HEK293T (cell line): ENCODE results near the gene ARHGEF6.

Source experiments
- CTCF ChIA-PET: fragments of 350-600 bp; formaldehyde crosslinking; extraction: SDS; loops from one replicate; lab custom pipeline; 2021; ENCODE audit warnings: antibody characterized with exemption, inconsistent platforms; lab: Yijun Ruan, JAX
- POLR2A ChIA-PET: fragments of 350-600 bp; formaldehyde crosslinking; extraction: SDS; loops from one replicate; lab custom pipeline; 2020; ENCODE audit warnings: antibody characterized with exemption, inconsistent platforms; lab: Yijun Ruan, JAX
- DNase-seq: peaks from one replicate; pipeline ENCODE4 v3.0.0; 2012; ENCODE audit warnings: mixed read lengths; ENCODE audit errors: extremely low spot score
- ARNT ChIP-seq: fragments of 450-650 bp; IDR thresholded peaks from 2 replicates; pipeline ENCODE4 v1.6.1; 2017; ENCODE audit warnings: mild to moderate bottlenecking
- BHLHE40 ChIP-seq: fragments of 450-650 bp; IDR thresholded peaks from 2 replicates; pipeline ENCODE4 v1.6.1; 2016; ENCODE audit warnings: mild to moderate bottlenecking, moderate library complexity, borderline replicate concordance
- CTBP1 ChIP-seq: fragments of 450-650 bp; IDR thresholded peaks from 2 replicates; pipeline ENCODE4 v1.6.1; 2016; ENCODE audit warnings: borderline replicate concordance
- ELF4 ChIP-seq: fragments of 450-650 bp; IDR thresholded peaks from 2 replicates; pipeline ENCODE4 v1.6.1; 2017; ENCODE audit warnings: antibody characterized with exemption
- FOXA1 ChIP-seq: fragments of 450-650 bp; IDR thresholded peaks from 2 replicates; pipeline ENCODE4 v1.6.1; 2016; ENCODE audit warnings: mild to moderate bottlenecking
- FOXK2 ChIP-seq: fragments of 450-650 bp; IDR thresholded peaks from 2 replicates; pipeline ENCODE4 v1.6.1; 2016; ENCODE audit warnings: mild to moderate bottlenecking
- FOXM1 ChIP-seq: fragments of 450-650 bp; IDR thresholded peaks from 2 replicates; pipeline ENCODE4 v1.6.1; 2017; ENCODE audit warnings: mild to moderate bottlenecking, borderline replicate concordance
- HDGF ChIP-seq: fragments of 450-650 bp; IDR thresholded peaks from 2 replicates; pipeline ENCODE4 v1.6.1; 2017; ENCODE audit warnings: antibody characterized with exemption, borderline replicate concordance
- L3MBTL2 ChIP-seq: fragments of 450-650 bp; conservative IDR thresholded peaks from 2 replicates; pipeline ENCODE4 v1.6.1; 2016; ENCODE audit warnings: mild to moderate bottlenecking
- LEF1 ChIP-seq: fragments of 450-650 bp; IDR thresholded peaks from 2 replicates; pipeline ENCODE4 v1.6.1; 2017; ENCODE audit warnings: mild to moderate bottlenecking, borderline replicate concordance
- NFRKB ChIP-seq: fragments of 450-650 bp; IDR thresholded peaks from 2 replicates; pipeline ENCODE4 v1.6.1; 2016; ENCODE audit warnings: mild to moderate bottlenecking, moderate library complexity
- PKNOX1 ChIP-seq: fragments of 450-650 bp; IDR thresholded peaks from 2 replicates; pipeline ENCODE4 v1.6.1; 2016
- SP1 ChIP-seq: fragments of 450-650 bp; IDR thresholded peaks from 2 replicates; pipeline ENCODE4 v1.6.1; 2017
- SUZ12 ChIP-seq: fragments of 450-650 bp; IDR thresholded peaks from 2 replicates; pipeline ENCODE4 v1.6.1; 2016; ENCODE audit warnings: mild to moderate bottlenecking
- TARDBP ChIP-seq: fragments of 450-650 bp; IDR thresholded peaks from 2 replicates; pipeline ENCODE4 v1.6.1; 2016
- ZNF384 ChIP-seq: fragments of 450-650 bp; IDR thresholded peaks from 2 replicates; pipeline ENCODE4 v1.6.1; 2016

ARHGEF6 gene

DNA sequence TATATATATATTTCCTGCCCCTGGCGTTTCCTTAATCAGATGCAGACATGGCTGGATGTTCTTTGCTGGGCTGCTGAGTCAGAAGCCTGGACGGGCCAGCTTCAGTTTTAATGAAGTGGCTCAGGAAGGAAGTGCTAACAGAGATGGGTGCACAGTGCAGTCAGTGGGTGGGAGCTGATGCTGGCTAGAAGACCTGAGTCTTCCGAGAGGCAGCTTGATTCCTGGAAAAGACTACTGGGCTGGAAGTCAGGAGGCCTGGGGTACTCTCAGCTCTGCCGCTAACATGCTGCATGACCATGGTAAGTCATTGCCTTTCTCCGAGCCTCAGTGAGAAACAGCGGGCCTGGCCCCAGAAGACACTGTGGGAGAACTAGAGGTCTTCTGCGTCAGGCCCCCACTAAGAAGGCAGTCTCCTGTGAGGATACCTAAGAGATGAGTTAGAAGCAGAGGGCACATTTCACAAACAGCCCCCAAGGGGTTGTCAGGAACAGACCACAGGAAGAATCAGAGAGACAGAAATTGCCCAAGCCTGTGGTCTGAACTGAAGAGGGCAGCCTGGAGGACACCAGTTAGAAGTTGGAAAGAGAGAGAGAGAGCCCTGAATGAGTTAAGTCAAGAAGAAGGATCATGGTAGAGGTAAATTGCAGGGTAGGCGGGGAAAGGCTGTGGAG lies 141.1 kb downstream of the ARHGEF6 start:
- DNase-seq = no peak
- CTCF ChIA-PET = no interaction called here

GRCh38 chrX:136636121-136636520 lies 144.6 kb downstream of the ARHGEF6 start:
- no peak for DNase-seq
- POLR2A ChIA-PET = no interaction called here
- TF ChIP-seq SUZ12 (no peak), LEF1 (no peak), FOXM1 (no peak), FOXA1 (no peak), NFRKB (no peak), TARDBP (no peak)
- CTCF ChIA-PET = no interaction called here

More for the DNA sequence above, 141.1 kb downstream of the ARHGEF6 start:
- no peak for TF ChIP-seq ZNF384
- TF ChIP-seq LEF1 = no peak
- no peak for TF ChIP-seq L3MBTL2
- TF ChIP-seq FOXK2 = no peak
- TF ChIP-seq NFRKB = no peak
- TF ChIP-seq PKNOX1 = no peak
- no peak for TF ChIP-seq SUZ12
- no peak for TF ChIP-seq ARNT
- no peak for TF ChIP-seq CTBP1
- POLR2A ChIA-PET = no interaction called here

DNA sequence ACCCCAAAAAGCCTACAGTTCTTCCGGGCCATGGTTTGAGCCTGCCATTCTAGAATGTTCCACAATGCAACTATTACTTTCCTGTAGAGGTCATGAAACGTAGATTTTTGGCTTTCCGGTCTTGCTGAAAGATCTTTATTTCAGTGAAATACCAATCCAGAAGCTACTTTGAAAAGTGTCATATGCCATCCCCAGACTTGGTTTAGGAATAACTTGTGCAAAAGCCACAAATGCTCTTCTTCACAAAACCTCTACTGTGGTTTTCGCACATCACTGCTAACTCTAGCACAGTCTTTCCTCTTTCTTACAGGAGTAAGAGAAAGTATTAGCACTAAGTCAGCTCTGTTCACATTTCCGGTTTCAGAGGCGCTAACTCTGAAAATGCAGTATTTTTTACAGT lies 145.5 kb downstream of the ARHGEF6 start:
- CTCF ChIA-PET = no interaction called here
- no peak for TF ChIP-seq CTBP1
- no peak for TF ChIP-seq SUZ12
- TF ChIP-seq ZNF384 = no peak
- TF ChIP-seq ARNT = no peak
- no peak for TF ChIP-seq BHLHE40
- TF ChIP-seq PKNOX1 = no peak
- TF ChIP-seq FOXM1 = no peak
- no peak for TF ChIP-seq HDGF
- POLR2A ChIA-PET = no interaction called here
- DNase-seq = no peak

DNA sequence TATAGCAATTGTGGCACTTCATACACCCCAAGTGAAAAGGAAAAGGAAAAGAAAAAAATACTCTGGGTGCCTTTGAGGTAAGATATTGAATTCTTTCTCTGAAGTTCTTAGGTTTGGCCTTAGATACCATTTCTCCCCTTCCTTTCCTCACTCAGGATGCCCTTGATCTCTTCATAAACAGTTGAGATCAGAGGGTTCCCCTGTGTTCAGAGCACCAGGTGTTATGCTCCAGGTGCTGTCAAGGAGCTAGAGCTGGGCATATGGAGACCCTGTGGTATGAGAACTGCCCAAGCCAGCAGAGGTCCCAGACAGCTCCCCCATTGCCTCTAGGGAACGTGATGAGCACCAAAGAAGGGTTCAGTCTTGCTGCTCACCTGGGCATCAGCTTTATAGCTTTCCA lies 149.9 kb downstream of the ARHGEF6 start:
- DNase-seq = no peak
- TF ChIP-seq HDGF = no peak
- TF ChIP-seq BHLHE40 = no peak
- no peak for TF ChIP-seq FOXM1
- no peak for TF ChIP-seq CTBP1
- TF ChIP-seq ZNF384 = no peak
- CTCF ChIA-PET = no interaction called here
- POLR2A ChIA-PET = no interaction called here

- ChIA-PET POLR2A (no interaction called here), CTCF (no interaction called here)
- DNase-seq = no peak
- TF ChIP-seq ELF4 = no peak
- TF ChIP-seq BHLHE40 = no peak
- no peak for TF ChIP-seq PKNOX1
- TF ChIP-seq SUZ12 = no peak
- no peak for TF ChIP-seq FOXA1
- TF ChIP-seq FOXM1 = no peak
- TF ChIP-seq ZNF384 = no peak
- no peak for TF ChIP-seq LEF1
- TF ChIP-seq FOXK2 = no peak
- TF ChIP-seq ARNT = no peak
- no peak for TF ChIP-seq SP1
- no peak for TF ChIP-seq L3MBTL2
- no peak for TF ChIP-seq TARDBP
These were observed 151.5 kb downstream of the ARHGEF6 start for GRCh38 chrX:136629084-136629750.

DNA sequence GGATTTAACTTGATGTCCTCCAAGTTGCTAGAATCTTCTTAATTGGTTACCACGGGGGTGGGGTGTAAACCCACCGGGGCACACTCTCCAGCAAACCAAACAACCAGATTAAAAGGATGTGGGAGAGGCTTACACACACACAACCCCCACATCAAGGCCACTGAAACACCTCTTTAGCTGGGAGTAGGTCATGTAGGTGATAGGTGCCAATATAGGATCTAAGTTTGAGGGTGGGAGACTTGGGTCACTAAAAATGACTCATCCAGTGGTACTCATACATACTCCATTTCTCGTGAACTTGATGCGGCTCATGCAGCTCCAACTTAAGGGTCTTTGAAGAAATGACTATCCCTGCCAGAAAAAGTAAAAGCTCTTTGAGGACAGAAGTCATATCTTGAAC lies 153.3 kb downstream of the ARHGEF6 start:
- ChIA-PET CTCF (no interaction called here), POLR2A (no interaction called here)
- no peak for TF ChIP-seq NFRKB
- no peak for TF ChIP-seq ZNF384
- no peak for TF ChIP-seq L3MBTL2
- TF ChIP-seq FOXM1 = no peak
- TF ChIP-seq ARNT = no peak
- no peak for TF ChIP-seq TARDBP
- no peak for TF ChIP-seq HDGF
- TF ChIP-seq CTBP1 = no peak
- no peak for TF ChIP-seq BHLHE40
- TF ChIP-seq LEF1 = no peak
- DNase-seq = no peak
